GM12872 (cell line): ENCODE results near the gene ICOS.

Experiments
- TF ChIP-seq, protein P1 (sequence below): IDR thresholded peaks from 3 replicates; pipeline ENCODE4 v1.5.1; 2011; ENCODE audit warnings: low read depth, mild to moderate bottlenecking, low read length, moderate library complexity; ENCODE audit not compliant: insufficient read depth

Gene ICOS

DNA sequence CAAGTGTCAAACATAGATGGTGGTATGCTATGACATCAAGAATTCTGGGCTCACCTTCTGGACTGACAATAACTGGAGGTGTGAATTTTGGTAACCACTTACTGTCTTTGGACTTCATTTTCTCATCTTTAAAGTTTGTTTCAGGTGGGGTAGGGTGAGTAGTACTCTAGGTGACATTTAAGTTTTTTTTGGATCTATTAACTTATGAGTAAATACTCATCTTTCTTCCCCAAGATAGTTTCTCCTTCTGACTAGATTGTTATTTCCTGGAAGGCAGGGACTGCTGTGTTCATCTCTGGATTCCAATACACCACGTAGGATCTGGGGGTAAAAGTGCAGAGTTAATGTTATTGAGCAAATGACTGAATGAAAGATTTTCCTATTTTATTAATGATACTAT is 55.9 kb downstream of the ICOS start:
- TF ChIP-seq, protein P1, sequence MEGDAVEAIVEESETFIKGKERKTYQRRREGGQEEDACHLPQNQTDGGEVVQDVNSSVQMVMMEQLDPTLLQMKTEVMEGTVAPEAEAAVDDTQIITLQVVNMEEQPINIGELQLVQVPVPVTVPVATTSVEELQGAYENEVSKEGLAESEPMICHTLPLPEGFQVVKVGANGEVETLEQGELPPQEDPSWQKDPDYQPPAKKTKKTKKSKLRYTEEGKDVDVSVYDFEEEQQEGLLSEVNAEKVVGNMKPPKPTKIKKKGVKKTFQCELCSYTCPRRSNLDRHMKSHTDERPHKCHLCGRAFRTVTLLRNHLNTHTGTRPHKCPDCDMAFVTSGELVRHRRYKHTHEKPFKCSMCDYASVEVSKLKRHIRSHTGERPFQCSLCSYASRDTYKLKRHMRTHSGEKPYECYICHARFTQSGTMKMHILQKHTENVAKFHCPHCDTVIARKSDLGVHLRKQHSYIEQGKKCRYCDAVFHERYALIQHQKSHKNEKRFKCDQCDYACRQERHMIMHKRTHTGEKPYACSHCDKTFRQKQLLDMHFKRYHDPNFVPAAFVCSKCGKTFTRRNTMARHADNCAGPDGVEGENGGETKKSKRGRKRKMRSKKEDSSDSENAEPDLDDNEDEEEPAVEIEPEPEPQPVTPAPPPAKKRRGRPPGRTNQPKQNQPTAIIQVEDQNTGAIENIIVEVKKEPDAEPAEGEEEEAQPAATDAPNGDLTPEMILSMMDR = no peak

DNA sequence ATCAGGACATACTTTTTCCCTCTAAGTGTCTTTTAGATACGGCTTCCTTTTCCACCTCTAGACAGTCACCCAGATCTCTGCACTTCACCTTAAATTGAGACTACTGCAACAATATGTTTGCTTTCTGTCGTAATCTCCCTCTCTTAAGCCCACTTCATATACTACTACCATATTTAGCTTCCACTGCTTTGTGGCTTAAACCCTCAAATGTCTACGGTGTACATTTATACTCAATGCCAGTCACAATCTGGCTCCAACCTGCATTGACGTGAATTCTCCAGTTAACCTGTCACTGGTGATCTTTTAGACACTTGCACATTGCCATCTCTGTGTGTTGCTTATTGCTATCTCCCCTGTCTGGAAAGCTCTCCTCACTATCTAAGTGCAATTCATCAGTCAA is 56.4 kb downstream of the ICOS start:
- TF ChIP-seq, protein P1 = no peak

DNA sequence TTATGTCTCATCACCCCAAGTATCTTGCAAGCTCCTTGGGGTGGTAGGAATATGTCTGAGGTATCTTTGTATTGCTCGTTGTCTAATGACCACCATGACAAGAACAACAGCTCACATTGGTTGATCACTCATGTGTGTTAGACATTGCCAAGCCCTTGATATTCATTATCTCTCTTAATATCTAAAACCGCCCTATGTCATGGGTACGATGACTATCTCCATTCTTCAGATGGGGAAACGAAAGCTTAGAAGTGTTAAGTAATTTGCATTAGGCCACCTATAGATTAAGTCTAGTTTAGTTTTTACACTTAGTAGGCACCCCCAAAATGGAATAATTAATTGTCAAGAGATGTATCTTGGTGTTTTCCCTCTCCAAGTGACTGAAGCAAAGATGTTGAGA is 57.0 kb downstream of the ICOS start:
- TF ChIP-seq, protein P1 = no peak

DNA sequence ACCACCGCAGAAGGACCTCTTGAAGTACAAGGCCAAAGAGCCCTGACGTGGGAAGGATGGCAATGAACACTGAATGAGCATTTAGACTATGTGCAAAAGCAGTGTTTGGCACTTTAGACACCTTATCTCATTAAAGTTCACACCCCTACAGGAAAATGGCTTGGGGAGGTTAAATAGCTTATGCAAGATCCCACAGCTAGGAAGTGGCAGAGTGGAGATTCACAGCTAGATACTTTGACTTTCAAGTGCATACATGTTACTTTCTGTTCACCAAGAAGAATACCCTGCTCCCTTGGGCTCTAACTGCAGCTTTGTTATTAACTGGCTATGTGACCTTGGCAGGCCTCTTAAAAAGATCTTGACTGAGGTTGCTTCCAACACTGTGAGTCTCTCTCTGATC is 58.2 kb downstream of the ICOS start:
- TF ChIP-seq, protein P1 = no peak

DNA sequence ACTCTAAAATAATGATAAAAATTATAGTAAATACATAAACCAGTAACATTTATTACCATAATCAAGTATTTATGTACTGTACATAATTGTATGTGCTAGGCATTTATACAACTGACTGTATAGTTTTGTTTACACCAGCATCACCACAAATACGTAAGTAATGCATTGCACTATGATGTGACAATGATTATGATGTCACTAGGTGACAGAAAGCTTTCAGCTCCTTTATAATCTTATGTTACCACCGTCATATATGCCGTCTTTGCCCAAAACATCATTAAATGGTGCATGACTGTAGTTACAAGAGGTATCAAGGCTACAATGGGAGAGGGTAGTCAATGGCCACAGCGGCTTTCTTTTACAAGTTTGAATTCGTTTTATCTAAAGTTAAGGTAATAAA is 60.1 kb downstream of the ICOS start:
- TF ChIP-seq, protein P1 = no peak

DNA sequence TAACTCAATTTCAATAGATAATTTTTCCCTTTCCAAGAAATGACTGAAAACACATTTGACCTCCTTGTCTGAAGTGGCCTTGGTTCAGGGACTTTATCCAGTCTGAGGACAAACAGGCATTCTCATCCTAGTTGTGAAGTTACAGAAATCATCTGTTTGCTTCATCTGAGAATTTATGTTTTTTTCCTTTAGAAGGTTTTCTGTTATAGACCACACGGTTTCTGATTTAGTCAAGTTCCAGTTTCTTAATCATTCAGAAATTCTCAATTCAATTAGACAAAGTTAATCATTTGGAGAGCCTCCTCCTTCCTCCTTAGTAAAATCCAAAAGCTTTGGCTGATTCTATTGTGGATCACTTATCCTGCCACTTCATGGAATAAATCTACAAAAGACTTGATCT is 60.9 kb downstream of the ICOS start:
- TF ChIP-seq, protein P1 = no peak

DNA sequence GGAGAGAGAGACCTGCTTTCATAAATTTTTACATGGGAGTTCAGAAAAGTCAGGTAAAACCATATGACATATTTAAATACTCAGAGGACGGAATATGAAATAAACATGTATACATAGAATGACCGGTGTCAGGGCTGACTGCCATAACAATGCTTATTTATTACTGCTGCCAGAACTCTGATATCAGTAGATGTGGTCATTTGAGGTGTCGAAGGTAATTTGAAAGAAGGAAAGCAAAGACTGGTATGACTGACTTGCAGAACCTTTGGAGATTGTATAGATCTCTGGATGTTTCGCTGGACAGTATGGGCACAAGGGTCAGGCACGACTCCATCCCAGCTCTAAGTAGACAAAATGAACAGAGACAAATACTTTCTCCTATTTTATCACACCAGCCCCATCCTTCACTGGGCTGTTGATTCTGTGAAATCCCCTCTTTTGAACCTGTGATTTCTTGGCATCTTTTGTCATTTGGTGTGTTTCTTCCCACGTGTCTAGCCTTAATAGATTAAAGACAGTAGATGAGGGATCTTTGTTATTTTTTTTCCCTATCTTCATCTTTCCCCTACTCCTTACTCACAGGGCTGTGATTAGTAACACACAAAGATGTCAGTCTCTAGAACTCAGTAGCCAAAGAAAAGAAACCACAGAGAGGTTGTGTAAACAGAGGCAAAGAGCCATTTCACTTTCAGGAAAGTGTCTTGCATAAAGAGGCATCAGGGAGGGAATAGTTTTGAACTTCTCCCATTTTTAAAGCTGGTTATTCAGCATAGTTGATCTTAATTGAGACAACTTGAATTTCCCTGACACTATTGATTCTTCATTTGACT is 61.6 kb downstream of the ICOS start:
- TF ChIP-seq, protein P1 = no peak
